OCI-LY3 (cell line): ENCODE results near the gene RING1.
A peak's percentile ranks its signal among the peaks of the same experiment; 100 is the strongest.

Source experiments
- H2AFZ ChIP-seq: fragments of 200-600, 300-600 bp; shearing (Covaris generic); 2 replicates; pipeline ENCODE4 v1.6.0; 2014; ENCODE audit warnings: antibody characterized with exemption, low read depth, low read length
- H3K27ac ChIP-seq: fragments of 200-600, 300-600 bp; sonication (generic); 2 replicates; pipeline ENCODE4 v1.5.1; 2014; ENCODE audit warnings: mild to moderate bottlenecking, low read length, moderate library complexity, mixed read lengths
- H3K27me3 ChIP-seq: fragments of 200-600, 300-600 bp; sonication (generic); 2 replicates; pipeline ENCODE4 v1.6.1; 2014; ENCODE audit warnings: low read depth, low read length, mixed read lengths
- H3K36me3 ChIP-seq: fragments of 200-600, 300-600 bp; sonication (generic); replicated peaks from 2 replicates; pipeline ENCODE3; 2014; ENCODE audit warnings: low read depth, low read length, mixed read lengths
- H3K4me1 ChIP-seq: fragments of 300-600, 200-600 bp; sonication (generic); 2 replicates; pipeline ENCODE4 v1.6.1; 2014; ENCODE audit warnings: low read length, mixed read lengths
- H3K4me2 ChIP-seq: fragments of 200-600, 300-600 bp; sonication (generic); 2 replicates; pipeline ENCODE4 v1.6.1; 2014; ENCODE audit warnings: low read length, mixed read lengths
- H3K4me3 ChIP-seq: fragments of 300-600, 200-600 bp; sonication (generic); 2 replicates; pipeline ENCODE4 v1.5.1; 2014; ENCODE audit warnings: antibody characterized with exemption, mild to moderate bottlenecking, low read length, moderate library complexity
- H3K79me2 ChIP-seq: fragments of 300-600, 200-600 bp; shearing (Covaris generic); 2 replicates; pipeline ENCODE4 v1.6.1; 2014; ENCODE audit warnings: mild to moderate bottlenecking, low read length, mixed read lengths
- H3K9ac ChIP-seq: fragments of 300-600, 200-600 bp; shearing (Covaris generic); 2 replicates; pipeline ENCODE4 v1.6.0; 2014; ENCODE audit warnings: mild to moderate bottlenecking, low read length, moderate library complexity
- H3K9me3 ChIP-seq: fragments of 200-600, 300-600 bp; shearing (Covaris generic); 2 replicates; pipeline ENCODE4 v1.6.1; 2014; ENCODE audit warnings: low read length, mixed read lengths; ENCODE audit not compliant: insufficient read depth
- H4K20me1 ChIP-seq: fragments of 200-600, 300-600 bp; sonication (generic); 2 replicates; pipeline ENCODE4 v1.6.1; 2016; ENCODE audit warnings: low read length, mixed read lengths; ENCODE audit not compliant: insufficient read depth
- CTCF ChIP-seq: fragments of 200-600, 300-600 bp; sonication (generic); IDR thresholded peaks from 2 replicates; pipeline ENCODE4 v1.5.1; 2014; ENCODE audit warnings: antibody characterized with exemption, low read length, low read depth
- EZH2phosphoT487 ChIP-seq: fragments of 200-600 bp; shearing (Covaris generic); IDR thresholded peaks from 2 replicates; pipeline ENCODE4 v1.6.1; 2018; ENCODE audit warnings: antibody characterized with exemption, mixed run types, low read depth

Gene RING1

GRCh38 chr6:33207552-33208090 lies 679 bp upstream of the RING1 start:
- Histone ChIP-seq H3K27ac (peak overlapping the region; percentile 62), H3K4me3 (peak overlapping the region; percentile 96), H3K79me2 (no peaks in the 10 kb centered on the region), H3K36me3 (peaks cover 9% of the 10 kb centered on the region), H3K4me1 (peaks cover 20% of the 10 kb centered on the region), H2AFZ (no peak overlapping the region), H4K20me1 (no peaks in the 10 kb centered on the region; the same call in 1 of the 2 replicates), H3K27me3 (no peaks in the 10 kb centered on the region), H3K4me2 (peak overlapping the region; percentile 96), H3K9me3 (no peaks in the 10 kb centered on the region), H3K9ac (peak overlapping the region; percentile 98)
- TF ChIP-seq EZH2phosphoT487 (no peak), CTCF (no peak)

- H3K79me2 ChIP-seq = no peaks in the 10 kb centered on the region
- H3K4me3 ChIP-seq = no peak overlapping the region
- H4K20me1 ChIP-seq = no peaks in the 10 kb centered on the region; the same call in 1 of the 2 replicates
- no peak for TF ChIP-seq CTCF
- TF ChIP-seq EZH2phosphoT487 = no peak
- peaks cover 3% of the 10 kb centered on the region for H3K36me3 ChIP-seq
- H3K4me2 ChIP-seq = no peak overlapping the region
- no peak overlapping the region for H3K9ac ChIP-seq
- H3K27ac ChIP-seq = no peak overlapping the region
- peaks cover 26% of the 10 kb centered on the region for H3K4me1 ChIP-seq
- no peak overlapping the region for H2AFZ ChIP-seq
- H3K9me3 ChIP-seq = no peaks in the 10 kb centered on the region
- H3K27me3 ChIP-seq = 0 out of 2 replicates have a peak, but pooled peaks cover 4% of the 10 kb centered on the region
Measured at GRCh38 chr6:33209856-33210255, 1.6 kb downstream of the RING1 start.

GRCh38 chr6:33211136-33211535 lies 2.8 kb downstream of the RING1 start:
- H2AFZ ChIP-seq = no peak overlapping the region
- H3K79me2 ChIP-seq = no peaks in the 10 kb centered on the region
- peaks cover 3% of the 10 kb centered on the region for H3K36me3 ChIP-seq
- H3K4me3 ChIP-seq = no peak overlapping the region
- H3K9ac ChIP-seq = no peak overlapping the region
- H4K20me1 ChIP-seq = no peaks in the 10 kb centered on the region; the same call in 1 of the 2 replicates
- H3K27me3 ChIP-seq = 0 out of 2 replicates have a peak, but pooled peaks cover 4% of the 10 kb centered on the region
- H3K4me1 ChIP-seq = peaks cover 19% of the 10 kb centered on the region
- H3K4me2 ChIP-seq = no peak overlapping the region
- TF ChIP-seq EZH2phosphoT487 (no peak), CTCF (no peak)
- H3K9me3 ChIP-seq = no peaks in the 10 kb centered on the region
- no peak overlapping the region for H3K27ac ChIP-seq

GRCh38 chr6:33211666-33212422 lies 3.5 kb downstream of the RING1 start:
- Histone ChIP-seq H3K4me2 (no peak overlapping the region), H4K20me1 (no peaks in the 10 kb centered on the region; the same call in 1 of the 2 replicates), H3K79me2 (no peaks in the 10 kb centered on the region), H2AFZ (no peak overlapping the region), H3K27me3 (0 out of 2 replicates have a peak, but pooled peaks cover 4% of the 10 kb centered on the region), H3K4me3 (no peak overlapping the region), H3K9me3 (no peaks in the 10 kb centered on the region), H3K4me1 (peaks cover 19% of the 10 kb centered on the region), H3K27ac (no peak overlapping the region), H3K36me3 (peaks cover 3% of the 10 kb centered on the region), H3K9ac (no peak overlapping the region)
- TF ChIP-seq EZH2phosphoT487 (no peak), CTCF (no peak)
